Type B pancreatic cell (in vitro differentiated cells): Measurements from ENCODE around the gene ZNF605. TPM values are rescaled to one million over a fixed set of nuclear protein-coding genes. Genes with fewer than 3 reads are reported as not detected.
A peak's percentile ranks its signal among the peaks of the same experiment; 100 is the strongest.
"Not testable (repeated sequence)": the region's sequence is repeated elsewhere in the genome, so short reads cannot be mapped to it uniquely, and the experiment has no call there.

Source experiments
- DNase-seq: peaks from one replicate; pipeline ENCODE4 v3.0.0; 2021; ENCODE audit warnings: mixed read lengths; ENCODE audit not compliant: unreplicated experiment; ENCODE audit errors: extremely low spot score
- H3K27ac Mint-ChIP-seq: 2 replicates; pipeline ENCODE4 v1.8.0; 2021; ENCODE audit warnings: mild to moderate bottlenecking, mixed read lengths
- H3K27me3 Mint-ChIP-seq: 2 replicates; pipeline ENCODE4 v1.8.0; 2021; ENCODE audit warnings: mixed read lengths
- H3K36me3 Mint-ChIP-seq: 2 replicates; pipeline ENCODE4 v1.8.0; 2021; ENCODE audit warnings: mixed read lengths
- H3K4me1 Mint-ChIP-seq: one replicate; pipeline ENCODE4 v1.8.0; 2021; ENCODE audit warnings: mixed read lengths; ENCODE audit not compliant: unreplicated experiment
- H3K4me3 Mint-ChIP-seq: 2 replicates; pipeline ENCODE4 v1.8.0; 2021; ENCODE audit warnings: mild to moderate bottlenecking, mixed read lengths
- H3K9me3 Mint-ChIP-seq: 2 replicates; pipeline ENCODE4 v1.8.0; 2021; ENCODE audit warnings: mixed read lengths
- total RNA-seq: library from RNA; stranded (reverse); gene quantifications from 2 replicates; pipeline ENCODE4 v1.2.1, GENCODE V29; 2021; ENCODE audit warnings: low replicate concordance
- TF ChIP-seq, protein P1 (sequence below): fragments of 200-600 bp; sonication (generic); conservative IDR thresholded peaks from 2 replicates; pipeline ENCODE4 v1.5.0; 2021; ENCODE audit warnings: antibody characterized with exemption, mild to moderate bottlenecking

Gene ZNF605
- total RNA-seq, 1 donor from 2014 or later, result 20.6 TPM

GRCh38 chr12:132887513-132888351, 68.4 kb downstream of the ZNF605 start, which contains the start of gene CHFR:
Gene CHFR (minus strand): TSS chr12:132887605. CDS start chr12:132887328, 277 bp downstream.
- TF ChIP-seq, protein P1, sequence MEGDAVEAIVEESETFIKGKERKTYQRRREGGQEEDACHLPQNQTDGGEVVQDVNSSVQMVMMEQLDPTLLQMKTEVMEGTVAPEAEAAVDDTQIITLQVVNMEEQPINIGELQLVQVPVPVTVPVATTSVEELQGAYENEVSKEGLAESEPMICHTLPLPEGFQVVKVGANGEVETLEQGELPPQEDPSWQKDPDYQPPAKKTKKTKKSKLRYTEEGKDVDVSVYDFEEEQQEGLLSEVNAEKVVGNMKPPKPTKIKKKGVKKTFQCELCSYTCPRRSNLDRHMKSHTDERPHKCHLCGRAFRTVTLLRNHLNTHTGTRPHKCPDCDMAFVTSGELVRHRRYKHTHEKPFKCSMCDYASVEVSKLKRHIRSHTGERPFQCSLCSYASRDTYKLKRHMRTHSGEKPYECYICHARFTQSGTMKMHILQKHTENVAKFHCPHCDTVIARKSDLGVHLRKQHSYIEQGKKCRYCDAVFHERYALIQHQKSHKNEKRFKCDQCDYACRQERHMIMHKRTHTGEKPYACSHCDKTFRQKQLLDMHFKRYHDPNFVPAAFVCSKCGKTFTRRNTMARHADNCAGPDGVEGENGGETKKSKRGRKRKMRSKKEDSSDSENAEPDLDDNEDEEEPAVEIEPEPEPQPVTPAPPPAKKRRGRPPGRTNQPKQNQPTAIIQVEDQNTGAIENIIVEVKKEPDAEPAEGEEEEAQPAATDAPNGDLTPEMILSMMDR, result no peak
- no peaks in the 10 kb centered on the region for H3K9me3 Mint-ChIP-seq
- peaks cover 5% of the 10 kb centered on the region for H3K4me1 Mint-ChIP-seq
- H3K27me3 Mint-ChIP-seq, result peaks cover 23% of the 10 kb centered on the region
- peak within 1 kb of the TSS; percentile 100 for H3K27ac Mint-ChIP-seq
- peak; percentile 95 for DNase-seq
- peak within 1 kb of the TSS; percentile 99 for H3K4me3 Mint-ChIP-seq
- peaks cover 13% of the 10 kb centered on the region for H3K36me3 Mint-ChIP-seq

- Mint-ChIP-seq H3K36me3 (peaks cover 17% of the 10 kb centered on the region), H3K27ac (peak overlapping the region; percentile 80), H3K9me3 (no peaks in the 10 kb centered on the region), H3K27me3 (peaks cover 23% of the 10 kb centered on the region), H3K4me1 (peaks cover 5% of the 10 kb centered on the region), H3K4me3 (peak overlapping the region; percentile 99)
- TF ChIP-seq, protein P1, result no peak
- no peak for DNase-seq
Measured at GRCh38 chr12:132886529-132887477, 69.3 kb downstream of the ZNF605 start.

GRCh38 chr12:132881818-132882217, 74.3 kb downstream of the ZNF605 start:
- no peak for DNase-seq
- no peaks in the 10 kb centered on the region for H3K27me3 Mint-ChIP-seq
- no peaks in the 10 kb centered on the region for H3K4me1 Mint-ChIP-seq
- peaks cover 23% of the 10 kb centered on the region for H3K36me3 Mint-ChIP-seq
- no peak overlapping the region for H3K4me3 Mint-ChIP-seq
- H3K27ac Mint-ChIP-seq, result no peak overlapping the region
- TF ChIP-seq, protein P1, result no peak
- H3K9me3 Mint-ChIP-seq, result no peaks in the 10 kb centered on the region

DNA sequence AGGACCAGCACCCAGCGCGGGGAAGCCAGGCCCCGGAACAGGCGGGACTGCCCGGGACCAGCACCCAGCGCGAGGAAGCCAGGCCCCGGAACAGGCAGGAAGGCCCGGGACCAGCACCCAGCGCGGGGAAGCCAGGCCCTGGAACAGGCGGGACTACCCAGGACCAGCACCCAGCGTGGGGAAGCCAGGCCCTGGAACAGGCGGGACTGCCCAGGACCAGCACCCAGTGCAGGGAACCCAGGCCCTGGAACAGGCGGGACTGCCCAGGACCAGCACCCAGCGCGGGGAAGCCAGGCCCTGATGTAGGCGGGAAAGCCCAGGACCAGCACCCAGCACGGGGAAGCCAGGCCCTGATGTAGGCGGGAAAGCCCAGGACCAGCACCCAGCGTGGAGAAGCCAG, 81.5 kb downstream of the ZNF605 start:
- H3K9me3 Mint-ChIP-seq, H3K4me1 Mint-ChIP-seq, H3K27me3 Mint-ChIP-seq, DNase-seq, H3K27ac Mint-ChIP-seq, H3K4me3 Mint-ChIP-seq: not testable (repeated sequence)
- H3K36me3 Mint-ChIP-seq, result peaks cover 12% of the 10 kb centered on the region

DNA sequence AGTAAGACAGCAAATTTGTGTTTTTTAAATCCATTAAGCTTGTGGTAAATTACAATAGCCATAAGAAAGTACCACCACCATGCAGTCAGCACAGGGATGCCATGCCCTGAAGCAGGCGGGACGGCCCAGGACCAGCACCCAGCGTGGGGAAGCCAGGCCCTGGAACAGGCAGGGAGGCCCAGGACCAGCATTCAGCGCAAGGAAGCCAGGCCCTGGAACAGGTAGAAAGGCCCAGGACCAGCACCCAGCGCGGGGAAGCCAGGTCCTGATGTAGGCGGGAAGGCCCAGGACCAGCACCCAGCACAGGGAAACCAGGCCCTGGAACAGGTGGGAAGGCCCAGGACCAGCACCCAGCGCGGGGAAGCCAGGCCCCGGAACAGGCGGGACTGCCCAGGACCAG, 81.9 kb downstream of the ZNF605 start:
- no peaks in the 10 kb centered on the region for H3K9me3 Mint-ChIP-seq
- no peak overlapping the region for H3K27ac Mint-ChIP-seq
- TF ChIP-seq, protein P1, result no peak
- H3K4me1 Mint-ChIP-seq, result no peaks in the 10 kb centered on the region
- no peaks in the 10 kb centered on the region for H3K27me3 Mint-ChIP-seq
- peaks cover 12% of the 10 kb centered on the region for H3K36me3 Mint-ChIP-seq
- no peak for DNase-seq
- no peak overlapping the region for H3K4me3 Mint-ChIP-seq
